GM18511 (cell line): ENCODE results near the gene PI4KA.
A peak's percentile ranks its signal among the peaks of the same experiment; 100 is the strongest.
"Not testable (repeated sequence)": the region's sequence is repeated elsewhere in the genome, so short reads cannot be mapped to it uniquely, and the experiment has no call there.

ENCODE experiments used
- ATAC-seq: cut with Tn5 transposase; IDR thresholded peaks from one replicate; pipeline ENCODE4 v1.9.1; 2021; ENCODE audit warnings: mild to moderate bottlenecking, moderate library complexity; ENCODE audit not compliant: unreplicated experiment

PI4KA gene

DNA sequence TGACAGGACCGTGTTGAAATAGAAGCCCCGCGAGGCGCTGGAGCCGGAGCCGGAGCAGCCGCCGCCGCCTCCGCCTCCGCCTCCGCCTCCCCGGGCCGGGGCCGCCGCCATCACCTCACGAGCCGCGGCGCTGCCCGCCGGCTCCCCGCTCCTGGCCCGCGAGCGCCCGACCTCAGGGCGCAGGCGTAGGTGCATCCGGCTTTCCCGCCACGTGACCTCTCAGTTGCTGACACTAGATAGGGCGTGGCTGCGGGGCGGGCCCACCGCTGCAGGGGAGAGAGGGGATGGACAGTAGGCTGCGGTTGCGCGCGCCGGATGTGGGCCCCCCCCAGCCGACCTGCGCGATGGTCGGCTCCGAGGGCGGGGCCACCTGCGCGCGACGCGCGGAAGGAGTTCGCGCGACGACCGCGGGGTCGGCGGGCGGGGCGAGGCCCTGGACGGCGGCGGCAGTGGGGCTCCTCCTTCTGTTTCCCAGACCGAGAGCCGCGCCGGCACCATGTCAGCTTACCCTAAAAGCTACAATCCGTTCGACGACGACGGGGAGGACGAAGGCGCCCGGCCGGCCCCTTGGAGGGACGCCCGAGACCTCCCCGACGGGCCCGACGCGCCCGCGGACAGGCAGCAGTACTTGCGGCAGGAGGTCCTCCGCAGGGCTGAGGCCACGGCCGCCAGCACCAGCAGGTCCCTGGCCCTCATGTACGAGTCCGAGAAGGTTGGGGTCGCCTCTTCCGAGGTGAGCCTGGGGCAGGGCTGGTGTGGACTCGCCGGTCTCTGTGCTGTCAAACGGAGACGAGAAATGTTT is at the start of gene PI4KA, which contains the start of gene SNAP29:
TSS of gene PI4KA (minus strand) at position 197 of the 802 bp plus-strand sequence. CDS start at position 111, 86 bp downstream.
TSS of gene SNAP29 (plus strand) at position 393 of the 802 bp plus-strand sequence. CDS start at position 497, 104 bp downstream.
- peak; percentile 94 for ATAC-seq

DNA sequence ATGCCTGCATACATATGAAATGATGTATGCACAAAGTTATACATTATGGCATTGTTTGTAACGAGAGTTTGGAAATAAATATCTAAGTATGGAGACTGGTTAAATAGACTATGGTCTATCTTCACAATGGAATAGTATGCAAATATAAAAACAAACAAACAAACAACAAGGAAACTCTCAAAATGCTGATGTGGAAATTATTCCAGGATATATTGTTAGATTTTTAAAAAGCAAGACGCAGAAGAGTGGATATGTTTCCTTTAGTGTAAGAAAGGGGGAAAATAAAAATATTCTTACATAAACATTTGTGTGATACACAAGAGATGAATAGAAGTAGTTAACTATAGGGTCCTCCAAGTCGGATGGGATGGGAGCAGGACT is 47.8 kb upstream of the PI4KA start:
- no peak for ATAC-seq

DNA sequence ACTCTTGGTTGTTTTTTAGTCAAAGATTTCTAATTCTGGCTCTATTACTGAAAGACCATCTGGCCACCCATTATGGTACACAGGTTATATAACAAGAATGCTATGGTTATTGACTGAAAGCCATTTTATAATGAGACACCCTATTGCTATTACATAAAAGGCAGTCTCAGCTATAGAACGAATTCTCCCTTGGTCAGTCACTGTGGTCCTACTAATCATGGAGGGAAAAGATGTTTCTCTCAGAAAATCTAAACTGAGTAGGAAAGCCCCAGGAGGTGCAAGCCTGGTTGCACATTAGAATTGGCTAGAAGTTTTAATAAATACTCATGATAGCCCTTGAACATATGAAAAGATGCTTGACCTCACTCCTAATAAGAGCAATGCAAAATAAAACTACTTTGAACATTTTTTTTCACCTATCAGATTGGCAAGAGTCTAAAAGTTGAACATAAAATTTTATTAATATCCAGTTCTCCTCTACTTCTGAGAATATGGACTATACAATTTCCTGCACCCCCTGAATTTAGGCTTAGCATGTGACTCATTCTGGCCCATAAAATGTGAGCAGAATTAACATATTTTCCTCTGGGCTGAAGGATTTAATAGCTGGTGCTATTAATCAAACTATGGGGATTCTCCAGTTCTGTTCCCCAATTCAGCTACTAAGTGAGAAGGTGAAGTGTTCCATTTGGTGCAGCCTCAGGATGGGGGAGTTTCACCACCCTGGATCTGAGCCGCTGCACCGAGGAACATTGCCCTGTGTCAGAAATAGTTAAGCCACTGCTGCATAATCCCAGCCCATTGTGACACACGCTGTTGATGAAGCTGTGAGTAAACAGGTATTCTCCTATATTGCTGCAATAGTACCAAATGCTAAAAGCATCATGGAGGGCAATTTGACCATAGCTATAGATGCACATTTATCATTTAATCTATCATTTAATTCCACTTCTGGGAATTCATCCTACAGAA is 47.1 kb upstream of the PI4KA start:
- ATAC-seq: no peak

DNA sequence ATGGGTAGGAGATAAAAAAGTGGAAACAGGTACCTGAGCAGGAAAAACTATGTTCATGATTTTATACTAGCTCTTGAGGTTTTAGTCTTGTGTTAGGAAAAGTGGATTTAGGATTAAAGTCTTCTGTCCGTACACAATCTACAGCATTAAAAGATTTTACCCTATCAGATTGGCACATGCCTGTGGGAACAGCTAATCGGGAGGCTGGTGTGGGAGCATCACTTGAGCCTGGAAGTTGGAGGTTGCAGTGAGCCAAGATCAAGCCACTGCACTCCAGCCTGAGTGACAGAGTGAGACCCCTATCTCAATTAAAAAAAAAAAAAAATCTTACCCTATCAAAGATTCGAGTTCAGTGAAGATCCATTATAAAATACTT is 46.4 kb upstream of the PI4KA start:
- no peak for ATAC-seq

DNA sequence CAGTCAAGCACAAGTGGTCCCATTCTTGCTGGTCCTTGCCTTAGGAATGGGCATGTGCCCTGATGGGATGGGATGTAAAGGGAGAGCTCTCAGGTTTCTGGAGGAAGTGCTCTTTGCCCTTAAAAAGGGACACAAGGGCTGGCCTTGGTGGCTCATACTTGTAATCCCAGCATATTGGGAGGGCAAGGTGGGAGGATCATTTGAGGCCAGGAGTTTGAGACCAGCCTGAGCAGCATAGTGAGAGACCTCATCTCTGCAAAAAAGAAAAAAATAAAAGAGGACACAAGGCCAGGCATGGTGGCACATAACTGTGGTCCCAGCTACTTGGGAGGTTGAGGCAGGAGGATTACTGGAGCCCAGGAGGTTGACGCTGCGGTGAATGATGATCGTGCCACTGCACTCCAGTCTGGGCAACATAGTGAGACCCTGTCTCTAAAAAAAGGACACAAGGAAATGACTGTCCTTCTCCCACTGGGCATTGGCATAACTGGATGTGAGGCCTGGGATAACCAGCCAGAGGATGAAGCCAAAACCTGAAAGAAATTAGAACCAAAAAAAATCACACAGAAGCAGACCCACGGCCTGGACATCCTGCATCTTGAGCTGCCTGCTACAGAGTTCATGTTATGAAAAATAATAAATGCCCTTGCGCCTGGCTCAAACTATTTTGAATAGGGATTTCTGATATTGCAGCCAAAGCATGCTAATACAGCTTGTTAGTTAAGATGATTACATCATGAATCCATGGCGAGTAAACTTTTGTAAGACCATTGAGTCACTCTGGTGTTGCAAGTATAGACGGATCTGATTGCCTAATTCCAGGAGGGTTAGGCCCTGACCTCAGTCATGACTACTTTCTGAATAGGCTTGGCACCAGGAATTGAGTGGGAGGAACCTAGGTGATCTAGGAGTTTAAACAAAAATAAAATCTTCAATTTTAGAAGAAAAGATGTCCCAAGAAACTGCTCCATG is 45.7 kb upstream of the PI4KA start:
- no peak for ATAC-seq

DNA sequence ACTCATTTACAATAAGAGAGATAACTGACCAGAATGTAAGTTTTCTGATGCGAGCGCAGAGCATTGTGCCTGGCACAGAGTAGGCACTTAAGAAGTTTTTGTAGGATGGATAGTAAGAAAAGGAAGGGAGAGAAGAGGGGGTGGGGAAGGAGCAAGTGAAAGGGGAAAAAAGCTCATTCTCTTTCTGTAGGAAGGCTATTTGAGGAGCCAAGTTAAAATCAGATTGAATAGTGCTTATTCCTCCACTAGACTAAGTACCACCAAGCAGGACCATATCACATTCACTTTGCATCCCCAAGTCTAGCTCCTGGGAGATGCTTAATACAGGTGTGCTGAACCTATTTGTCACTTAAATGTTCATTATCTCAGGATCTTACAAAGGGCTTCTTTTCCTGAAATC is 44.5 kb upstream of the PI4KA start:
- no peak for ATAC-seq

DNA sequence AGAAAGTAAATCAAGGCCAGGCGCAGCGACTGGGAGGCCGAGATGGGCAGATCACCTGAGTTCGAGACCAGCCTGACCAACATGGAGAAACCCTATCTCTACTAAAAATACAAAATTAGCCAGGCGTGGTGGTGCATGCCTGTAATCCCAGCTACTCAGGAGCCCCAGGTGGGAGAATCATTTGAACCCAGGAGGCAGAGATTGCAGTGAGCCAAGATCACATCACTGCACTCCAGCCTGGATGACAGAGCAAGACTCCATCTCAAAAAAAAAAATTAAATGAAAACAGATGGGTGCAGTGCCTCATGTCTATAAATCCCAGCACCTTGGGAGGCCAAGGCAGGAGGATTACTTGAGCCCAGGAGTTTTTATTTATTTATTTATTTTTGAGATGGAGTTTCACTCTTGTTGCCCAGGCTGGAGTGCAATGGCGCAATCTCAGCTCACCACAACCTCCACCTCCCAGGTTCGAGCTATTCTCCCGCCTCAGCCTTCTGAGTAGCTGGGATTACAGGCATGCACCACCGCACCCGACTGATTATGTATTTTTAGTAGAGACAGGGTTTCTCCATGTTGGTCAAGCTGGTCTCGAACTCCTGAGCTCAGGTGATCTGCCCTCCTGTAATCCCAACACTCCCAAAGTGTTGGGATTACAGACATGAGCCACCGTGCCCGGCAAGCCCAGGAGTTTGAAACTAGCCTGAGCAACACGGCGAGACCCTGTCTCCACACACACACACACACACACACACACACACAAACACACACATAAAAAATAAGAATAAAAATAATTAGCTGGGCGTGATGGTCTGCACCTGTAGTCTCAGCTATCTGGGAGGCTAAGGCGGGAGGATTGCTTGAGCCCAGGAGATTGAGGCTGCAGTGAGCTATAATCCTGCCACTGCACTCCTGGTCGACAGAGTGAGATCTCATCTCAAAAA is 42.8 kb upstream of the PI4KA start:
- ATAC-seq: not testable (repeated sequence)

DNA sequence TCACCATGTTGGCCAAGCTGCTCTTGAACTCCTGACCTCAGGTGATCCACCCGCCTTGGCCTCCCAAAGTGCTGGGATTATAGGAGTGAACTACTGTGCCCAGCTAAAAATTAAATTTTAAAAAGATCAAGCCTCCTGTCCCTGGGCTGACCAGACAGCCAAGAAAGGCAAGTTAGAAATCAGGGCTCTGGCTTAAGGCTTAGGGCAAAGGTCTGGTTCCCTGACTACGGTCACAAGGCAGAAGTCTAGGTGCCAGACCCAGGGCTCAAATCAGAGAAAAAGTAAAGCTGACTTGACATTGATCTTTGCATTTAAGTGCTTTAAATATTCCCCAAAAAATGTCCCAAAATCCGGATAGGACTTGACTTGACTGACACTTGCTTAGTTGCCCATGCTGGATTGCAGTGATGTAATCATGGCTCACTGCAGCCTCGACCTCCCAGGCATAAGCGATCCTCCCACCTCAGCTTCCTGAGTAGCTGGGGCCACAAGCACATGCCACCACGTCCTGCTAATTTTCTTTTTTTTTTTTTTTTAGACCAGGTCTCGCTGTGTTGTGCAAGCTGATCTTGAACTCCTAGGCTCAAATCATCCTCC is 41.3 kb upstream of the PI4KA start:
- no peak for ATAC-seq

DNA sequence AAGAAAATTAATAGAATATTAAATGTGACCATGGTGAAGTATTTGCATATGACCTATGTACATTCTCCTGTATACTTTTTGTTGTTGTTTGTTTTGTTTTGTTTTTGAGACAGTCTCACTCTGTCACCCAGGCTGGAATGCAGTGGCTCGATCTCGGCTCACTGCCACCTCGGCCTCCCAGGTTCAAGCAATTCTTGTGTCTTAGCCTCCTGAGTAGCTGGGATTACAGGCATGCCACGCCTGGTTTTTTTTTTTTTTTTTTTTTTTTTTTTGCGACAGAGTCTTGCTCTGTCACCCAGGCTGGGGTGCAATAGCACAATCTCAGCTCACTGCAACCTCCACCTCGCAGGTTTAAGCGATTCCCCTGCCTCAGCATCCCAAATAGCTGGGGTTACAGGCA is 39.1 kb upstream of the PI4KA start:
- ATAC-seq: not testable (repeated sequence)

DNA sequence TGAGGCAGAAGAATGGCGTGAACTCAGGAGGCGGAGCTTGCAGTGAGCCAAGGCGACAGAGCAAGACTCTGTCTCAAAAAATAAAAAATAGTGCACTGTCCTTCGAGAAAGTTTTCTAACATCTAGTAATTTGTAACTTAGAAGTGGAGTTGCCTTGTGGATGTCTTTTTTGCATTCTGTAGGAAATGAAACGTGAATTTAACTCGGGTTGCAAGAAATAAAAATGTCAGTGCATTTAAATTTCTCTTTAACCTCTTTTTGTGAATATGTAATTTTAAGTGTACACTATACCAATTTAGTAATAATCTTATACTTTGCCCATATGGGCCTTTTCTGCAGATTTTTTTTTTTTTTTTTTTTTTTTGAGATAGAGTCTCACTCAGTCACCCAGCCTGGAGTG is 32.4 kb upstream of the PI4KA start:
- no peak for ATAC-seq

DNA sequence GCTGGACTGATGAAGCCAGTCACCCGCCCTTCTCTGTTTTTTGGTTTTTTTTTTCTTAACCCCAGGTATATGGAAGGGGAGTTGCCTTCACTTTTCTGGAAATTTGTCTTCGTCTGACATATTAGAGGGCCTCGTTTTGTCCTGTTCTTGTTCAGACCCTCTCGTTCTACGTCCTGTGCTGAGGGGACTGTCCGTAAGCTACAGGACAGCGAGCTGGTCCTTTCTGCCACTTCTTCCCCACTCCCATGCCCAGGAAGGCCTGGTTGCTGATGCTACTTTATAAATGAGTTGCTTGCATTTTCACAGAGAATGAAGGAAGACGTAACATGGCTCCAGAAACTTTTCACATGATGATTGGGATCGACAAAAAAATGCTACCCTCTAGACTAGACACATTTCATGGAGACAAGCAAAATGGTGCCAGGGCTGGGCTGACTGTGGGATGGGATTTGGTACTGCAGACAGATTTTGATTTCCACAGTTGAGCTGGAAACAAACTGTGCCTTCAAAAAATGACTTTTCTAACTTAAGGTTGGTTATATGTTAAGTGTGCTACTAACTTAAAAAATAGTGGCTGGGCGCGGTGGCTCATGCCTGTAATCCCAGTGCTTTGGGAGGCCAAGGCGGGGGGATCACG is 31.4 kb upstream of the PI4KA start:
- ATAC-seq: no peak

DNA sequence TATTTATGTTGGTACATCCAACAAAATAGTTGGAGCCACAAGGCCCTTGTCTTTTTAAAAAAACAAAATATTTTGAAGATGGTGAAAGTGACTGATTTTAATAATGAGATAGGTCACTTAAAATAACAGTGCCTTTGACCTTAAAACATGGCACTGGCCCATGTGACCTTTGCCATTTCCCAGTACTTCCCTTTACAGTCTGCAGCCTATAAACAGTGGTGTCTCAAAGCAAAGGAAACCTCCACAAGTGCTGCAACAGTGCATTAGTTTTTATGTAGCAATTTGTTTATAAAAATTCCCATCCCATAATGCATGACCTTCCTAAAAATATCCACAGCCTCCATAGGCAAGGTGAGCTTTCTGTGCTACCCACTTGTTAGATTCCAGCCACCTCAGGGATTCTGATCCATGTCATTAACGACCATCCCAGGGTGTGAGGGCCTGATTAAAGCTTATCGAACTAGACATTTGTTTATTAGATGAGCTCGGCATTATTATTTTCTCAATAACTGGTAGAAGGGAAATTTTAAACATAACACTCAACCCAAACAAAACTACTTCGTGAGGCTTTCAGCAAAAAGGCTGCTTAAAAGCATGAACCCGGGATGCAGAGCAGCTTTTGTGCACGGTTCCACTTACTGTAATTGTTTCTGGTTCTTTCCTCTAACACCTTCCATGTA is 30.6 kb upstream of the PI4KA start:
- no peak for ATAC-seq

DNA sequence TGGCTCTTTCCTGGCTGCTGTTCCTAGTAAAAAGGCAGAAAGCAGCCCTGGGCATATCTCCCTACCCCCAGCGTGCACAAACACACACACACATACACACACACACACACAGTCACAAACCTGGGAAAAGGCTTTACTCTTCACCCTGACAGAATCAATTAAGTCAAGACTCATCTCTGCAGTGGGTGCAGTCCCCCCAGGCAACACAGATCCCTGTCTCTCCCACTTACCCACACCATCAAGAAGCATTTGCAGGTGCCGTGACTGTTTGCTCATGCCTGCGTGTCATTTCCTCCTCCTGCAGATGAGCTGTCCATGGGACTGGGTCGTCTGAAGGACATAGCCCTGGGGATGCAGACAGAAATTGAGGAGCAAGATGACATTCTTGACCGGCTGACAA is 28.8 kb upstream of the PI4KA start:
- ATAC-seq: no peak

DNA sequence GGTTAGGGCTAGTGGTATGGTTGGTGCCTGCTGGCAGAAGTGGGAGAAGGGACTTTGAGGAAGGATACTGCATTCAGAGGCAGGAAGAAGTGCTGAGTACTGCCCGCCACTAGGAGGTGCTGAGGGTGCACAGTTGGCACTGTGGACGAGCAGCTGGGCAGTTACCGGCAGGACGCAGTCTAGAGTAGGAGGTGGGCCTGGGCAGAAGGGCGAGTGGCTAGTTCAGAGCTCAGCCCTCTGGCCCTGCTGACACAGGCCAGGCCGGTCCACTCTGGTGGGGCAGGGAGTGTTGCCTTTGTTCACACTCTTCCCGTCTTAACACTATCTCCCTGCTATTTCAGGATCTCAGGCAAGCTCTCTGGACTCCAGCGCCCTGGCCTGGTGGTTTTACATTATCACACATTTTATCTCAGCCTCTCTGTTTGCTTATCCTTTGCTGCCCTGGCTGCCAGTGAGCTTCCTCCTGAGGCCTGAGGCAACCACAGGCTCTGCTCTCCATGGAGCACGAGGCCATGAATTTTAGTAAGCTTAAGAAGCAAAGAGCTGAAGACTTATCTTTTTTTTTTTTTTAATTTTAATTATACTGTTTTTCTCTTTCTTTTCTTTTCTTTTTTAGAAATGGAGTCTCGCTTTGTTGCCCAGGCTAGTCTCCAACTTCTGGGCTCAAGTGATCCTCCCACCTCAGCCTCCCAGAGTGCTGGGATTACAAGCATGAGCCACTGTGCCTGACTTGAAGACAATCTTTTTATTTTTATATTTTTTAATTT is 27.1 kb upstream of the PI4KA start:
- ATAC-seq: no peak

DNA sequence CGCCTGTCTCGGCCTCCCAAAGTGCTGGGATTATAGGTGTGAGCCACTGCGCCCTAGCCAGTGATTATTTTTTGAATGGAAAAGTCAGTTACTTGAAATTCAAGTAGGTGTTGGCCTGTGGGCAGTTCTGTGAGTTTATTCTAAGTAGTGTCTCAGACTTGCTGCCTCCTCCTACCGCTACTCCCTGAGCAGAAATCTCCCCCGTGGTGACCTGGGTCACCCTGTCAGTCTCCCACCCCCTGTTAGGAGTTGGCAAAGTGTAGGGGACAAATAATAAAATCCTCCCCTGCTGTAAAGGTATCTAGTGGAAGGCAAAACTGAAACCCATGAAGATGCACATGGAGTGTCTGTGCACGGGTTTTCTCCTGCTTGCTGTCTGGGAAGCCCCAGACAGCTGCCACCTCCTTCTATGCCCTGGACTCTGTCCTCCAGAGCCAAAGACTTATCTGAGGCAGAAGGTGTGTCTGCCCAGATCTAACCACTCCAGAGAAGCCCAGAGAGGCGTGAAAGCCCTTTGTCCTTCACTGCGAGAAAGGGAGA is 26.5 kb upstream of the PI4KA start:
- ATAC-seq: no peak

DNA sequence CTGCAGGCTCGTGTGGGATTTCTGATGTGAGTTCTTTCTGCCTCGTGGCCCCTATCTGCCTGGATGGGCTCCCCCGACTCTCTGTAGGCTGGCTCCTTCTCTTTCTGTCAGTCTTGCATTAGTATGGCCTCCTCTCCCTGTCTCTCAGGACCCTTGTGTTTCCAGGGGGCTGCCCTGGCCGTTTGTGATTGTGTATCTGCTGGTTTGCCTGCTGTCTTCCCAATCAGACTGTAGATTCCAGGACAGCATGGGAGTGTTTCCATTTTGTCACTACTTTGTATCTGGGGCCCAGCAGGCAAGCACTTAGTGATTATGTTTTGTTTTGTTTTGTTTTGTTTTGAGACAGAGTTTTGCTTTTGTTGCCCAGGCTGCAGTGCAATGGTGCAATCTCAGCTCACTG is 25.8 kb upstream of the PI4KA start:
- ATAC-seq: no peak

DNA sequence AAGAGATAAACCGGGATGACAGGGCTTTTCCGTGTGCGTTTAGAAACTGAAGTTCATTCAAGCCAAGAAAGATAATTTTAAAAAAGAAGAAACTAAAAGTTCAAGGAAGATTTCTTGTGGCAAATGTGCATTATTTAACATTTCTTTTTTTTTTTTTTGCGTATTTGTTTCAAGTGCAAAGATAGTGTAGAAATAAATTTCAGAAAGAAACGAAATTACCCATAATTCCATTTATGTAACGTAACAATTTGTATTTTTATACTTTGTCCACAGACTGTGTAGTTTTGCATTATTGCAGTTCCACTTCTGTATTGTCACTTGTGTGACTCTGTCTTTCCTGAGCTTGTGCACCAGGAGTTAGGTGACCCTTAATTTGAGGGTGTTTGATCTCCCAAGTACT is 24.2 kb upstream of the PI4KA start:
- ATAC-seq: no peak
